DMS79 (cell line): ENCODE measurements around the gene KCNK15.

Source experiments
- DNase-seq: peaks from one replicate; lab custom pipeline; 2025; lab: John Stamatoyannopoulos, UW

KCNK15 gene

DNA sequence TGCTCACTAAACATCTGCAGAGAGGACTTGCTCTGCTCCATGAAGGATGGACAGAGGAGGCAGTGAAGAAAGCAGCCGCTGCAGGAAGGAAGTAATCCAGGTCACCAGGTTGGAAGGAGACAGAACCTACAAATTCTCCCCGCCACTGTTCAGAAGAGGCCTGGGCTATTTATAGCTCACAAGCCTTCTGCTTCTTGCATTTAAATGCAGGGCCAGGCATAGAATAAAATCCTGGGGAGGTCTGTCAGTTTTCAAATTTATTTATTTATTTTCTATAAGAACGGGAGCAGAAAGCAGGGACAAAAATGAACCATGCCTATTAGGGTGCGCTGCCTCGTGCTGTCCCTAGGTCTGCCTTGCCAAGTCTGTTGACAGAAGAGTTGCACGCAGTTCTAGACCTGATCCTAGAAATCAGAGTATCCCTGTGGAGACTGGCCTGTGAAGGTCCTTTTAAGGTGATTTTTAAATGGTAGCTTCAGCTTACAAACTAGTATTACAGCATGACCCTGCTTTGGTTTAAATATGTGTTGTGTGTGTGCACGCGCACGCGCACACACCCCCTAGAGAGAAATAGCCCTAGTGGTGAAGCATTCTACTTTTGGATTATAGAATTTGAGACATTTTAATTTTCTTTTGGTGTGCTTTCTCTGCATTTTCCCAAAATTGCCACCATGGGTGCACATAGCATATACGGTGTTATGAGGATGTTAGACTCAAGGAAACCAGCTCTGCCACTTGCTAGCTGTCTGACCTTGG, 45.2 kb downstream of the KCNK15 start:
- DNase-seq = no peak

DNA sequence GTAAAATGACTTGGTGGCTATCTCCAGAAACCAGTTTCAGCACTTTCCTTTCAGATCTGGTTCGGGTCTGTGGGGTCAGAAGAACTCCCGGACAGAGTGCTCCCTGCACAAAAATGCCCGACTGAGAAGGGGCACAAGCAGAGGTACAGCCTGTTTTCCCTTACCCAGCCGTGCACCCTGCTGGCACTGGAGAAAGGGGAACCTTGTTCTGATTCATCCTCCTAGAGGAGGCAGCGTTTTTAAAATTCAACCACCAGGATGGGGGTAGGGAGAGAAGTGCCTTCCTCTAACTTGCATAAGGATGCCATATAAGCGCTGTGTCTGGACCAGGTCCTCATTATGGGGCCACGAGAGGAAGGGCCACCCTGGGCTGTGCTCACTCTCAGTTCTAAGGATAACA, 47.1 kb downstream of the KCNK15 start:
- DNase-seq = no peak

GRCh38 chr20:44795836-44796235, 50.2 kb downstream of the KCNK15 start:
- no peak for DNase-seq

DNA sequence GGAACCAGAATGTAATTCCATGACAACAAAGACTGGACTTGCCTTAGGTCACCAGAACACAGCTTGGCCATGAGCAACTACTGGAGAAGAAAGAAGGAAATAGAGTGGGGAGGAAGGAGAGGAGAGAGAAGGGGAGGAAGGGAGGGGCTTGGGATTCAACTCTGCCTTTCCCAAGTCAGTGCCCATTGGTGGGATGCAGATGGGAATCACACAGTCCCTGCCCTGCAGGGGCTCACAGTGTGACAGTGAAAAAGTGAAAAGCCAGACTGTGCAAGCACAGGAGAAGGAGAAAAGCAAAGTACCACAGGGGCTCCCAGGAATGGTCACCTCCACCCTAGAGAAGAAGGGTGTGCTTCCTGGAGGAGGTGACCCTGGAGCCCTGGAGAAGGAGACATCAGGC, 50.6 kb downstream of the KCNK15 start:
- DNase-seq = no peak

- DNase-seq = no peak
Observed at GRCh38 chr20:44796758-44797457, 51.2 kb downstream of the KCNK15 start.

GRCh38 chr20:44799691-44800090, 54.0 kb downstream of the KCNK15 start:
- no peak for DNase-seq

DNA sequence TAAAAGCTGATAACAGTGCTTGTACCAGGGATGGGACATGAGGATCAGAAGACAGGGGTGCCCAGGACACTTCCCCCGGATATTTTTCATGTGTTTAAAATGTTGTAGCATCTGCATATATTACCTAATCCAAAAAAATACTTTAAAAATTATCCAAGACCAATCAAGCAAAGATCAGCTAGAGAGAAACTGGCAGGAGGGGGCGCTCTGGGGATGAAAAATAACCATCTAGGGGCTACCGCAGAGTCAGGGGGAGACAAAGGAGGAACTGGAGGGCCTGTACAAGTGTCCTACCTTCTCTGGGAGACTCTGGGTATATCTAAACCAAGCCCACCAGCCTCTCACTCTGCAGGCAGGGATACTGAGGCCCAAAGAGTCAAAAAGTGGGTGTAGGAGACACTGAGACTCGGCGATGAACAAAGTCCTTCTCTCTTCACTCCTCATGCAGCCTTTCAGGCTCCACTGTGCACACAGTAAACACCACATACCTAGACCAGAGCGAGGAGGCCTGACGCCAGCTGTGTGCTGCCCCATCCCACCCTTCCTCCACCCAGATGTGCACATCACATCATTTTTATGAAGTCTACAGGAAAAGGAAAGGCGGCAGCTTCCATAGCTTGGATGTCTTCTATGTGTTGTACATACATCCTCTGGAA, 54.9 kb downstream of the KCNK15 start:
- DNase-seq = no peak
